Measurements from ENCODE around the gene PEX26. TPM values are rescaled to one million over a fixed set of nuclear protein-coding genes. Genes with fewer than 3 reads are reported as not detected.
A peak's percentile ranks its signal among the peaks of the same experiment; 100 is the strongest.

PEX26 gene
- total RNA-seq, 2 donors from 2014 or later: 43.1 to 45.7 TPM

DNA sequence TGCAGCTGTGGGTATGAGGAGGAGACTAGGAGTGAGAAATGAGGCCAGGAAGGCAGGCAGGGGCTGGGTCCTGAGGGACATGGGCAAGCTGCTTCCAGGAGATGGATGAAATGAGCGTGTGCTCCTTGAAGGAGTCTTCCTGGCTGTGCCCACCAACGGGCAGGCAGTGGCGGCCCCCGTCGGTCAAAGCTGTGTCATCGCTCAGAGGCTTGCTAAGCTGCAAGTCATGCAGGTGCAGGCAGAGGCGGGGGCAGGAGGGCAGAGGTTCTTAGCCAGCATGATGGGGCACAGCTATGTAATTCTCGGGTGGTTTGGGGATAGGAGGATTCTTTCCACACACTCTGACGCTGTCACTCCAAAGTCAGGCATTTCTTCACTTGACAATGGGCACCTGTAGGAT, 12.5 kb upstream of the PEX26 start:
- Histone ChIP-seq H3K36me3 (ENCODE audit: control insufficient read depth, insufficient read depth, low read length) (no peaks in the 10 kb centered on the region), H3K9ac (ENCODE audit: extremely low read depth, low read length, poor library complexity, severe bottlenecking) (no peak overlapping the region), H3K4me3 (ENCODE audit: low read length) (no peak overlapping the region), H3K9me3 (ENCODE audit: control insufficient read depth, low read length) (no peaks in the 10 kb centered on the region), H3K4me1 (ENCODE audit: control insufficient read depth, insufficient read depth, low read length) (no peaks in the 10 kb centered on the region), H3K27me3 (ENCODE audit: control insufficient read depth, insufficient read depth, low read length, poor library complexity, severe bottlenecking) (peaks cover 13% of the 10 kb centered on the region), H3K27ac (ENCODE audit: low read depth, low read length) (no peak overlapping the region)
- 68 to 75% methylated on average over 6 to 9 of the region's 9 CpGs for WGBS, 2 experiments (ENCODE audit: insufficient coverage in 1 of 2, insufficient read length in 1 of 2)
- DNase-seq: peak; percentile 81
- H3K9me3 Mint-ChIP-seq: no peaks in the 10 kb centered on the region
- no peak overlapping the region for H3K4me3 Mint-ChIP-seq
- H3K4me1 Mint-ChIP-seq: peaks cover 12% of the 10 kb centered on the region
- H3K36me3 Mint-ChIP-seq (ENCODE audit: low read depth): no peaks in the 10 kb centered on the region
- no peak overlapping the region for H3K27ac Mint-ChIP-seq
- TF ChIP-seq, protein P1, sequence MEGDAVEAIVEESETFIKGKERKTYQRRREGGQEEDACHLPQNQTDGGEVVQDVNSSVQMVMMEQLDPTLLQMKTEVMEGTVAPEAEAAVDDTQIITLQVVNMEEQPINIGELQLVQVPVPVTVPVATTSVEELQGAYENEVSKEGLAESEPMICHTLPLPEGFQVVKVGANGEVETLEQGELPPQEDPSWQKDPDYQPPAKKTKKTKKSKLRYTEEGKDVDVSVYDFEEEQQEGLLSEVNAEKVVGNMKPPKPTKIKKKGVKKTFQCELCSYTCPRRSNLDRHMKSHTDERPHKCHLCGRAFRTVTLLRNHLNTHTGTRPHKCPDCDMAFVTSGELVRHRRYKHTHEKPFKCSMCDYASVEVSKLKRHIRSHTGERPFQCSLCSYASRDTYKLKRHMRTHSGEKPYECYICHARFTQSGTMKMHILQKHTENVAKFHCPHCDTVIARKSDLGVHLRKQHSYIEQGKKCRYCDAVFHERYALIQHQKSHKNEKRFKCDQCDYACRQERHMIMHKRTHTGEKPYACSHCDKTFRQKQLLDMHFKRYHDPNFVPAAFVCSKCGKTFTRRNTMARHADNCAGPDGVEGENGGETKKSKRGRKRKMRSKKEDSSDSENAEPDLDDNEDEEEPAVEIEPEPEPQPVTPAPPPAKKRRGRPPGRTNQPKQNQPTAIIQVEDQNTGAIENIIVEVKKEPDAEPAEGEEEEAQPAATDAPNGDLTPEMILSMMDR (conservative IDR thresholded peaks at IDR 0.05): peak; percentile 57
- H3K27me3 Mint-ChIP-seq (ENCODE audit: insufficient read depth): peaks cover 24% of the 10 kb centered on the region

DNA sequence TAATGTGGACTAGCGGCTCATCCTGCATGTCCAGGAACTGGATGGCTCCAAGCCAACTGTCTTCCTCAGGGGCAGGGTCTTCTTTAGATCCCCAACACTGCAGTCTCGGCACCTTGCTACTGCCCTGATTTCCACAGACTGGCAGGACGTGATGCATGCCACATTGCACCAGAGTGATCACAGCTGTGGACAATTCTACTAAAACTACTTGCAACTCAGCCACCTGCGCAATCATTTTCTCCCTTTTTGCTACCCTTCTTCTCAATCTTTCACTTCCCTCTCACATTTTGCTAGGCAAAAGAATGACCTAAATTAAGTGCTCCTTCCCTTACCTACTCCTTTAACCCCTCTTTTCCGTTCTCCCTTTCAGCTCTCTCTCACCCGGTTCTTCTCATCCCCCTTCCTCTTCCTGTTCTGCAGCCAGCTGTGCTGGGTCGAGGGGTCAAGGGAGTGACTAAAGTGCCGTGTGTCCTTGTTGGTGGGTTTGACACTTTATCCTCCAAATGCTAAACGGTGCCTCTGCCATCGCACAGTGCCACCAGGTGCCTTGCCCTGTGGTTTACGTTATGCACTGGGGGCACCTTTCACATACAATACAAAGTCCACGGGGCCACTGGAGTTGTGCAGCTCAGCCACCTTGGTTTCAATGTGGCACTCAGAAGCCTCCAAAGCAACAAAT, 11.5 kb upstream of the PEX26 start:
- Histone ChIP-seq H3K4me1 (ENCODE audit: control insufficient read depth, insufficient read depth, low read length) (no peaks in the 10 kb centered on the region), H3K9me3 (ENCODE audit: control insufficient read depth, low read length) (no peaks in the 10 kb centered on the region), H3K27me3 (ENCODE audit: control insufficient read depth, insufficient read depth, low read length, poor library complexity, severe bottlenecking) (peaks cover 13% of the 10 kb centered on the region), H3K27ac (ENCODE audit: low read depth, low read length) (no peak overlapping the region), H3K9ac (ENCODE audit: extremely low read depth, low read length, poor library complexity, severe bottlenecking) (no peak overlapping the region), H3K36me3 (ENCODE audit: control insufficient read depth, insufficient read depth, low read length) (no peaks in the 10 kb centered on the region), H3K4me3 (ENCODE audit: low read length) (no peak overlapping the region)
- TF ChIP-seq, protein P1 (conservative IDR thresholded peaks at IDR 0.05): no peak
- Mint-ChIP-seq H3K4me3 (no peak overlapping the region), H3K36me3 (ENCODE audit: low read depth) (no peaks in the 10 kb centered on the region), H3K27me3 (ENCODE audit: insufficient read depth) (peaks cover 24% of the 10 kb centered on the region), H3K9me3 (no peaks in the 10 kb centered on the region), H3K27ac (no peak overlapping the region), H3K4me1 (peaks cover 4% of the 10 kb centered on the region)
- WGBS, 2 experiments (ENCODE audit: insufficient coverage in 1 of 2, insufficient read length in 1 of 2): 88 to 94% methylated on average over 6 to 12 of the region's 12 CpGs
- no peak for DNase-seq

DNA sequence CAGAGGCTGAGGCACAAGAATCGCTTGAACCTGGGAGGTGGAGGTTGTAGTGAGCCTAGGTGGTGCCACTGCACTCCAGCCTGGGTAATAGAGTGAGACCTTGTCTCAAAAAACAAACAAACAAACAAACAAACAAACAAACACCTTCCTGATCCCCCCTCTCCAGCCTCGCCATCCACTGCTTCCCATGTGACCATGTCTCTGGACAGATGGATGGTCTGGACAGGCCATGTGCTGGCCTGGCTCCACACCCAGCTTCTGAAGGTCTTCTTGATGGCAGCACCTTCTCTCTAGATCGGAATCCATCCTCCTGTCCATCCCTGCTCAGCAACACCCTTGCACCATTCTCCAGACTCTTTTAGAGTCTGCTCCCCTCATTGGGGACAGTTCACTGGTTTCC, 10.7 kb upstream of the PEX26 start:
- 86 to 94% methylated on average over 2 to 3 of the region's 3 CpGs for WGBS, 2 experiments (ENCODE audit: insufficient coverage in 1 of 2, insufficient read length in 1 of 2)
- Histone ChIP-seq H3K27me3 (ENCODE audit: control insufficient read depth, insufficient read depth, low read length, poor library complexity, severe bottlenecking) (peaks cover 13% of the 10 kb centered on the region), H3K4me3 (ENCODE audit: low read length) (no peak overlapping the region), H3K9ac (ENCODE audit: extremely low read depth, low read length, poor library complexity, severe bottlenecking) (no peak overlapping the region), H3K27ac (ENCODE audit: low read depth, low read length) (no peak overlapping the region), H3K36me3 (ENCODE audit: control insufficient read depth, insufficient read depth, low read length) (no peaks in the 10 kb centered on the region), H3K4me1 (ENCODE audit: control insufficient read depth, insufficient read depth, low read length) (no peaks in the 10 kb centered on the region), H3K9me3 (ENCODE audit: control insufficient read depth, low read length) (no peaks in the 10 kb centered on the region)
- no peaks in the 10 kb centered on the region for H3K36me3 Mint-ChIP-seq (ENCODE audit: low read depth)
- TF ChIP-seq, protein P1 (conservative IDR thresholded peaks at IDR 0.05): no peak
- DNase-seq: no peak
- no peak overlapping the region for H3K4me3 Mint-ChIP-seq
- H3K4me1 Mint-ChIP-seq: peaks cover 2% of the 10 kb centered on the region
- H3K27ac Mint-ChIP-seq: no peak overlapping the region
- peaks cover 25% of the 10 kb centered on the region for H3K27me3 Mint-ChIP-seq (ENCODE audit: insufficient read depth)
- H3K9me3 Mint-ChIP-seq: no peaks in the 10 kb centered on the region

All from endodermal cell (in vitro differentiated cells).